HG03571 (cell line): ENCODE results near the gene RSPO4.

Experiments
- ATAC-seq: cut with Tn5 transposase; IDR thresholded peaks from one replicate; pipeline ENCODE4 v1.9.1; 2021; ENCODE audit not compliant: unreplicated experiment

Gene RSPO4

GRCh38 chr20:971346-971745 lies 30.8 kb downstream of the RSPO4 start:
- no peak for ATAC-seq

- no peak for ATAC-seq
These were observed 32.2 kb downstream of the RSPO4 start for GRCh38 chr20:969868-970267.

- ATAC-seq, result no peak
These were observed 34.0 kb downstream of the RSPO4 start for GRCh38 chr20:967796-968742.

- ATAC-seq, result no peak
These were observed 36.2 kb downstream of the RSPO4 start for GRCh38 chr20:965956-966355.

- no peak for ATAC-seq
These were observed 38.3 kb downstream of the RSPO4 start for GRCh38 chr20:963795-964194.

- no peak for ATAC-seq
These were observed 39.4 kb downstream of the RSPO4 start for GRCh38 chr20:962683-963082.

GRCh38 chr20:962223-962622 lies 39.9 kb downstream of the RSPO4 start:
- ATAC-seq, result no peak

- ATAC-seq, result no peak
These were observed 40.3 kb downstream of the RSPO4 start for GRCh38 chr20:961768-962167.

GRCh38 chr20:959996-960615 lies 42.0 kb downstream of the RSPO4 start:
- no peak for ATAC-seq

GRCh38 chr20:958936-959815 lies 42.9 kb downstream of the RSPO4 start:
- ATAC-seq, result no peak

- no peak for ATAC-seq
These were observed 44.6 kb downstream of the RSPO4 start for GRCh38 chr20:957544-957943.

- no peak for ATAC-seq
These were observed 45.7 kb downstream of the RSPO4 start for GRCh38 chr20:956330-956951.

- no peak for ATAC-seq
These were observed 46.5 kb downstream of the RSPO4 start for GRCh38 chr20:955656-956055.

- no peak for ATAC-seq
These were observed 47.0 kb downstream of the RSPO4 start for GRCh38 chr20:955111-955510.

GRCh38 chr20:953742-954141 lies 48.4 kb downstream of the RSPO4 start:
- ATAC-seq, result no peak

- ATAC-seq, result no peak
These were observed 49.8 kb downstream of the RSPO4 start for GRCh38 chr20:952196-952795.

- no peak for ATAC-seq
These were observed 50.5 kb downstream of the RSPO4 start for GRCh38 chr20:951384-952169.

- no peak for ATAC-seq
These were observed 52.4 kb downstream of the RSPO4 start for GRCh38 chr20:949717-950116.

GRCh38 chr20:946826-947225 lies 55.3 kb downstream of the RSPO4 start:
- ATAC-seq, result no peak

GRCh38 chr20:945841-946240 lies 56.3 kb downstream of the RSPO4 start:
- ATAC-seq, result no peak
